ENCODE data around the gene RNF157. TPM values are rescaled to one million over a fixed set of nuclear protein-coding genes. Genes with fewer than 3 reads are reported as not detected.

Gene RNF157
- total and polyA plus RNA-seq, 9 of the 15 experiments (the other 6 are each of a cell fraction or from before 2014, with no cell fraction given), result 8.1 to 31.7 (median 20.8) TPM

DNA sequence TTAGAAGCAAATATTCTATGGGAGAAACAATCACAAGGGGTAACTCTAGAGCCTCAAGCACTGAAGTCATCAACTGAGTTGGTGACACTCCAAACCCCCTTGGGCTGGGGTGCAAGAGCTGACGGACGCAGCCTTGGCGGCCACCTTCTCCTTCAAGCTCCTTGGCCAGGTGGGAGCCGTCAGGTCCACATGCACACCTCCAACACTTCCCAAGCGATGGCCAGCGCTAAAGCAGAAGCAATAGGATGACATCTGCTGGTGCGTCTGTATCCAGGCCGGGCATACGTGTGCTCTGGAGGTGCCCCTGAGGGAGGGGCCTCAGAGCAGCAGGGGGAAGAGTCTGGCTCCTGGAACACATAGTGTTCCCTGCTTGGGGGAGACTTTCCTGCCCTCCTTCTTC, 87.1 kb downstream of the RNF157 start:
- Histone ChIP-seq H3K4me3 (no peak overlapping the region), H4K20me1 (replicated peaks; ENCODE audit: control insufficient read depth, insufficient read depth, low read length) (no peaks in the 10 kb centered on the region), H3K9me3 (replicated peaks; ENCODE audit: control insufficient read depth, insufficient read depth, low read depth, low read length) (no peaks in the 10 kb centered on the region), H3K4me1 (replicated peaks in 1 of 2; ENCODE audit: control insufficient read depth in 2 of 2, insufficient read depth in 2 of 2, low read length in 2 of 2) (no peaks in the 10 kb centered on the region), H3K27me3 (ENCODE audit: control insufficient read depth in 2 of 2, insufficient read depth in 2 of 2, low read length in 2 of 2) (no peaks in the 10 kb centered on the region), H3K9ac (ENCODE audit: insufficient read depth in 1 of 2, low read depth in 2 of 2, low read length in 2 of 2) (no peak overlapping the region), H3K4me2 (ENCODE audit: insufficient read depth, low read length) (no peak overlapping the region), H3K9me1 (ENCODE audit: control insufficient read depth, insufficient read depth, low read length) (no peaks in the 10 kb centered on the region), H3K79me2 (ENCODE audit: control insufficient read depth, insufficient read depth, low read length) (no peaks in the 10 kb centered on the region), H2AFZ (ENCODE audit: low read depth, low read length) (no peak overlapping the region), H3K27ac (ENCODE audit: extremely low read depth, low read depth, low read length) (no peak overlapping the region), H3K36me3 (ENCODE audit: control insufficient read depth, insufficient read depth, low read length) (peaks cover 61% of the 10 kb centered on the region)
- FAIRE-seq, result no peak
- DNase-seq (ENCODE audit: extremely low read depth in 1 of 4, low spot score in 3 of 4), result no peak
- intact Hi-C loops (cut with micrococcal nuclease) (no loop called here), in situ Hi-C loops (cut with MboI) (no loop called here)
- ATAC-seq, result no peak
- no TSS peak for BruUV-seq (replicated peaks)
- 91% methylated on average over 9 of the region's 9 CpGs for WGBS (ENCODE audit: insufficient coverage, low coverage, missing lambda C conversion rate)
- ChIA-PET CTCF (ENCODE audit: low intra/inter-chr PET ratio) (no interaction called here), POLR2A (interaction anchor here (0.6 to 3.9 kb wide), 7 partner anchors 10 to 538 kb away, joined by 3 to 28 read pairs (median 3); partner anchors contain the start of genes FOXJ1 and UBALD2)
- TF ChIP-seq NCOA4 (IDR thresholded peaks at IDR 0.05; ENCODE audit: partially characterized antibody) (no peak), HCFC1 (IDR thresholded peaks at IDR 0.05; ENCODE audit: low read depth, low read length) (no peak), HSF4 (CRISPR knock-in tag; IDR thresholded peaks at IDR 0.05; ENCODE audit: borderline replicate concordance) (no peak), SIN3A (IDR thresholded peaks at IDR 0.05; ENCODE audit: borderline replicate concordance in 2 of 2, control insufficient read depth in 1 of 2, low read depth in 2 of 2, low read length in 2 of 2) (no peak), MAFF (IDR thresholded peaks at IDR 0.05; ENCODE audit: low read length) (no peak), ZNF408 (CRISPR knock-in tag; IDR thresholded peaks at IDR 0.05; ENCODE audit: low read depth) (no peak), ZNF589 (CRISPR knock-in tag; IDR thresholded peaks at IDR 0.05; ENCODE audit: low read depth) (no peak), PHF20 (IDR thresholded peaks at IDR 0.05; ENCODE audit: partially characterized antibody) (no peak), ZNF143 (CRISPR knock-in tag; IDR thresholded peaks at IDR 0.05) (no peak)
- TF ChIP-seq, protein P1, sequence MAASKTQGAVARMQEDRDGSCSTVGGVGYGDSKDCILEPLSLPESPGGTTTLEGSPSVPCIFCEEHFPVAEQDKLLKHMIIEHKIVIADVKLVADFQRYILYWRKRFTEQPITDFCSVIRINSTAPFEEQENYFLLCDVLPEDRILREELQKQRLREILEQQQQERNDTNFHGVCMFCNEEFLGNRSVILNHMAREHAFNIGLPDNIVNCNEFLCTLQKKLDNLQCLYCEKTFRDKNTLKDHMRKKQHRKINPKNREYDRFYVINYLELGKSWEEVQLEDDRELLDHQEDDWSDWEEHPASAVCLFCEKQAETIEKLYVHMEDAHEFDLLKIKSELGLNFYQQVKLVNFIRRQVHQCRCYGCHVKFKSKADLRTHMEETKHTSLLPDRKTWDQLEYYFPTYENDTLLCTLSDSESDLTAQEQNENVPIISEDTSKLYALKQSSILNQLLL (CRISPR knock-in tag; IDR thresholded peaks at IDR 0.05; ENCODE audit: borderline replicate concordance), result no peak
- TF ChIP-seq, protein P2, sequence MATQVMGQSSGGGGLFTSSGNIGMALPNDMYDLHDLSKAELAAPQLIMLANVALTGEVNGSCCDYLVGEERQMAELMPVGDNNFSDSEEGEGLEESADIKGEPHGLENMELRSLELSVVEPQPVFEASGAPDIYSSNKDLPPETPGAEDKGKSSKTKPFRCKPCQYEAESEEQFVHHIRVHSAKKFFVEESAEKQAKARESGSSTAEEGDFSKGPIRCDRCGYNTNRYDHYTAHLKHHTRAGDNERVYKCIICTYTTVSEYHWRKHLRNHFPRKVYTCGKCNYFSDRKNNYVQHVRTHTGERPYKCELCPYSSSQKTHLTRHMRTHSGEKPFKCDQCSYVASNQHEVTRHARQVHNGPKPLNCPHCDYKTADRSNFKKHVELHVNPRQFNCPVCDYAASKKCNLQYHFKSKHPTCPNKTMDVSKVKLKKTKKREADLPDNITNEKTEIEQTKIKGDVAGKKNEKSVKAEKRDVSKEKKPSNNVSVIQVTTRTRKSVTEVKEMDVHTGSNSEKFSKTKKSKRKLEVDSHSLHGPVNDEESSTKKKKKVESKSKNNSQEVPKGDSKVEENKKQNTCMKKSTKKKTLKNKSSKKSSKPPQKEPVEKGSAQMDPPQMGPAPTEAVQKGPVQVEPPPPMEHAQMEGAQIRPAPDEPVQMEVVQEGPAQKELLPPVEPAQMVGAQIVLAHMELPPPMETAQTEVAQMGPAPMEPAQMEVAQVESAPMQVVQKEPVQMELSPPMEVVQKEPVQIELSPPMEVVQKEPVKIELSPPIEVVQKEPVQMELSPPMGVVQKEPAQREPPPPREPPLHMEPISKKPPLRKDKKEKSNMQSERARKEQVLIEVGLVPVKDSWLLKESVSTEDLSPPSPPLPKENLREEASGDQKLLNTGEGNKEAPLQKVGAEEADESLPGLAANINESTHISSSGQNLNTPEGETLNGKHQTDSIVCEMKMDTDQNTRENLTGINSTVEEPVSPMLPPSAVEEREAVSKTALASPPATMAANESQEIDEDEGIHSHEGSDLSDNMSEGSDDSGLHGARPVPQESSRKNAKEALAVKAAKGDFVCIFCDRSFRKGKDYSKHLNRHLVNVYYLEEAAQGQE (IDR thresholded peaks at IDR 0.05; ENCODE audit: borderline replicate concordance), result no peak
- TF ChIP-seq, protein P2 (CRISPR knock-in tag; IDR thresholded peaks at IDR 0.05; ENCODE audit: low read depth), result no peak
- TF ChIP-seq, protein P3, sequence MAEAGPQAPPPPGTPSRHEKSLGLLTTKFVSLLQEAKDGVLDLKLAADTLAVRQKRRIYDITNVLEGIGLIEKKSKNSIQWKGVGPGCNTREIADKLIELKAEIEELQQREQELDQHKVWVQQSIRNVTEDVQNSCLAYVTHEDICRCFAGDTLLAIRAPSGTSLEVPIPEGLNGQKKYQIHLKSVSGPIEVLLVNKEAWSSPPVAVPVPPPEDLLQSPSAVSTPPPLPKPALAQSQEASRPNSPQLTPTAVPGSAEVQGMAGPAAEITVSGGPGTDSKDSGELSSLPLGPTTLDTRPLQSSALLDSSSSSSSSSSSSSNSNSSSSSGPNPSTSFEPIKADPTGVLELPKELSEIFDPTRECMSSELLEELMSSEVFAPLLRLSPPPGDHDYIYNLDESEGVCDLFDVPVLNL (CRISPR knock-in tag; IDR thresholded peaks at IDR 0.05; ENCODE audit: low read depth), result no peak
